SIG-M5 (cell line): ENCODE measurements around the gene COPS4.
A peak's percentile ranks its signal among the peaks of the same experiment; 100 is the strongest.
"Not testable (repeated sequence)": the region's sequence is repeated elsewhere in the genome, so short reads cannot be mapped to it uniquely, and the experiment has no call there.

ENCODE experiments used
- DNase-seq: peaks from one replicate; lab custom pipeline; 2025; lab: John Stamatoyannopoulos, UW

Gene COPS4

DNA sequence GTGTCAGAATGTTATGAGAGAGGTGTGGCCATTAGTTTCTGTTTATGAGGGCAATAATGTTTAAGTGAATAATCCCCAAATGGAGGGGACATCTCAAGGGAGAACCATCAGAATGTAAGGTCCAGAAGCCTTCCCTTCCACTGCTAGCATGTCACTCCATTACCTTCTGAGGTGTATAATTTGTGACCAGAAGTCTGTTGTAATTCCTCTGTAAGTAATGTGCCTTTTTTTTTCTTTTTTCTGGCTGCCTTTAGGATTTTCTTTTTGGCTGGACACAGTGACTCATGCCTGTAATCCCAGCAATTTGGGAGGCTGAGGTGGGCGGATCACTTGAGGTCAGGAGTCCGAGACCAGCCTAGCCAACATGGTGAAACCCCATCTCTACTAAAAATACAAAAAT lies 10.8 kb upstream of the COPS4 start:
- DNase-seq: no peak

GRCh38 chr4:83025563-83025962 lies 9.4 kb upstream of the COPS4 start:
- DNase-seq: no peak

- no peak for DNase-seq
Observed at GRCh38 chr4:83028976-83029375, 6.0 kb upstream of the COPS4 start.

- DNase-seq: no peak
Observed at GRCh38 chr4:83029688-83030087, 5.3 kb upstream of the COPS4 start.

- DNase-seq: no peak
Observed at GRCh38 chr4:83036991-83037665, 2.1 kb downstream of the COPS4 start.

DNA sequence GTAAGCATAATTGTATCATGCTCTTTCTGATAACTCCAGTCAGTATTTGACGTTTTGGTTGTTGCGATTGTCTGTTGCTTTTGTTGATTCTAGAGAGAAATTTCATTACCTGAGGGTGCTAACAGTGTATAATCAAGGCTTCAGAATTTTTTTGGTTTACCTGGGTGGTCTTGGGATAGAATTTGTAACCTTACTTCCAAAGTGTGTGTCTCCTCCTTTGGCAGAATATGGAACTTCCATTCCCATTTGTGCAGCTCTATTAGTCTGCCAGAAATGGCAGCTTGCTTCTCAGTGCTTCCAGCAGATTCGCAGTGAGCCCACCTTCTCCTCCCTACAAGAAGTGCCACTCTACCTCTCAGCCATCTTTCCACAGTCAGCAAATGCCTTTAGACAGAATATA lies 5.3 kb downstream of the COPS4 start:
- DNase-seq: no peak

DNA sequence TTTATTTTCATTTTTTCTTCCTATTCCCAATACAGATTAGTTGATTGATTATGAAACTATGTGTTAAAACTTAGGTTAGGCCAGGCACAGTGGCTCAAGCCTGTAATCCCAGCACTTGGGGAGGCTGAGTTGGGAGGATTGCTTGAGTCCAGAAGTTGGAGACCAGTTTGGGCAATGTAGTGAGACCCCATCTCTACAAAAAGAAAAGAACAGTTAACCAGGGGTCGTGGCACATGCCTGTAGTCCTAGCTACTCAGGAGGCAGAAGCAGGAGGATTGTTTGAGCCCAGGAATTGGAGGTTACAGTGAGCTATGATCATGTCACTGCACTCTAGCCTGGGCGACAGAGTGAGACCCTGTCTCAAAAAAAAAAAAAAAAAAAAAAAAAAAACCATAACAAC lies 8.2 kb downstream of the COPS4 start:
- not testable (repeated sequence) for DNase-seq

DNA sequence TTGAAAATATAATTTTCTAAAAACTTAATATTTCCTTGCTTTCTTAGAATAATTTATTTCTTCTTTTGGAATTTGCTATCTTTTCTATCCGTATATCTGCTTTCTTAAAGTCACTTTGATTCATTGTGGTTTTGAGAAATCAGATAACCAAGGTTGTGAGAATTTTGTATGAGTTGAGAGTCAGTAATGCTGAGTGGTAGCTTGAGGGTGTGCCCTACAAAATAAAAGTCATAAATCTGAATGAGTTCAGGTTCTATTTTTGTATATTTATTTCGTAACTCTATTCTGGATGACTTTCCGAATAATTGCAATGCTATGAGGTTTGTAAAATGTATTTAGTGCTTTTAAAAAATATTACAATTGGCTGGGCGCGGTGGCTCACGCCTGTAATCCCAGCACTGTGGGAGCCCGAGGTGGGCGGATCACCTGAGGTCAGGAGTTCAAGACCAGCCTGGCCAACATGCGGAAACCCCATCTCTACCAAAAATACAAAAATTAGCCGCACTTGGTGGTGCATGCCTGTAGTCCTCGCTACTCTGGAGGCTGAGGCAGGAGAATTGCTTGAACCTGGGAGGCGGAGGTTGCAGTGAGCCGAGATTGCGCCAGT lies 8.9 kb downstream of the COPS4 start:
- DNase-seq: no peak

DNA sequence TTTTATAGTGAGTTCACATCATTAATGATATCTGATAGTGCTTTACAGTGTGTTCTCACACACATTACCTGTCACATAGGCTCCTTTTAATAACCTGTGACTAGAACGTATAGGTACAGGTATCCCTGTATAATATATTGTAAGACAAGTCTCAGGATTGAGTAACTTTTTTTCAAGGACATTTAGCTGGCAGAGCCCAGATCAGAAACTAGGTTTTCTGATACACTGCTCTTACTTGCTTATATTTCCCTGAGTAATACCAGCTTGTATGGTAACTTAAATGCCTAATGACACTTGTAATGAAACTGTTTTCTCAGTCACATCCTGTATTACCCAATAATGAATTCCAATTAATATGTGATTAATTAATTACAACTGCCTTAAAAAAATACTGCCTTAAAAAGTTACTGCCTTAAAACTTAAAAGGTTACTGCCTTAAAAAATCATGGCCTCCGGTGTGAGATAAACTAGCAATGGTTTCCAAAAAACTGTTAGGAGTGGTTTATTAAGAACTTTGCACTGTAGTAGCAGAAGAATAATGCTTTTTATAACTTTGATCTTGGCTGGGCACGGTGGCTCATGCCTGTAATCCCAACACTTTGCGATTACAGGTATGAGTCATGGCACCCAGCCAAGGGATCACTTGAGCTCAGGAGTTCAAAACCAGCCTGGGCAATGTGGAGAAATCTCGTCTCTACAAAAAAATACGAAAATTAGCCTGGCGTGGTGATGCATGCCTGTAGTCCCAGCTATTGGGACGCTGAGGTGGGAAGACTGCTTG lies 11.9 kb downstream of the COPS4 start:
- no peak for DNase-seq

- DNase-seq: not testable (repeated sequence)
Observed at GRCh38 chr4:83048781-83049180, 13.8 kb downstream of the COPS4 start.

GRCh38 chr4:83054928-83055327 lies 19.9 kb downstream of the COPS4 start:
- DNase-seq: no peak

GRCh38 chr4:83062739-83063138 lies 27.8 kb downstream of the COPS4 start:
- DNase-seq: no peak

DNA sequence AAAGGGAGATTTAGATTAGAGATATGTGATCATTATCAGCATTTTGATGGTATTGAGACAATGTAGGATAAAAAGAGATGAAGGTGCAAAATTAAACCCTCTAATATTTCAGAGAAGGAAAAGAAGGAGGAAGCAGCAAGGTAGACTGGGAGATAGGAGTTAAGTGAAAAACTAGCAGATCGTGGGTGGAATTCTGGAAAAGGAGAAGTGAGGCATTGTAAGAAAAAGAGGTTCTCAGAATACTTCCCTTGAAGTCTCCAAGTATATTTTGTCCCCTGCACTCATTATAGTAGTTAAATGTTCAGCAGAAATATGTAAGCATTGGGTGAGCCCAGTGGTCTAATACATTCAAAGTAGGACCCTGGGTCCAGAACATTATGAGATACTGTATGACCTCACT lies 30.3 kb downstream of the COPS4 start:
- DNase-seq: no peak

- DNase-seq: no peak
Observed at GRCh38 chr4:83067058-83067639, 32.2 kb downstream of the COPS4 start.

GRCh38 chr4:83071116-83071515 lies 36.1 kb downstream of the COPS4 start:
- DNase-seq: no peak

- DNase-seq: peak; percentile 51
Observed at GRCh38 chr4:83074086-83074704, 39.2 kb downstream of the COPS4 start.

GRCh38 chr4:83074783-83075182 lies 39.8 kb downstream of the COPS4 start:
- DNase-seq: not testable (repeated sequence)

GRCh38 chr4:83075311-83076095 lies 40.5 kb downstream of the COPS4 start:
- no peak for DNase-seq

DNA sequence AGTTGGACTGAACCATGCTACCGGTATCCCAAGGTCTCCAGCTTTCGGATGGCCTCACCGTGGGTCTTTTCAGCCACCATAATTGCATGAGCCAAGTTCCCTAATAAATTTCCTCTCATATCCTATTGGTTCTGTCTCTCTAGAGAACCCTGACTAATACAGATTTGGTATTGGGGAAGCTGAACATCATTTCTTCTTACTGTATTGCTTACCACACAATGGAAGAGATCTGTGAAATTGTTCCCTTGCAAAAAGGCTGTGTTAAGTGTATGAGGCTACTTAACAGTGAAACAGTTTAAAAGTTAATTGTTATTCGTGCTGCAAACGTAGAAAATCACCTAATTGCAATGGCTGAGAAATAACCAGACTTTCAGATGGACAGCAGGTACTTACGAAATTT lies 45.6 kb downstream of the COPS4 start:
- no peak for DNase-seq

DNA sequence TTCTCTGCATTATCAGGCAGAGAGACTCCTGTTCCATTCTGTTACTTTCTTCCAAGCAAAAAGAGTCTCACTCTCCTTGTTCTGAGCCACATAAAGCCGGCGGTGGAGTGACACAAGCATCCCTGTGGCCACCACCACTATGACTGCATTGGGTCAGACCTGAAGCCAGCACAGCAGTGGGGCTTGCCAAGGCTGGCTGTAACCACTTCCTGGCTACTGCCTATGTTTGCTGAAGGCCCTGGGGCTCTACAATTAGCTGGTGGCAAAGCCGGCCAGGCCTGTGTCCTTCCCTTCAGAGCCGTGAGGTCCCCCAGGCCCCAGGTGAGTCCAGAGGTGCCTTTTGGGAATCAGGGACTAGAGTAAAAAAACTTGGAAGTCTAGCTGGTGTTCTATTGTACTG lies 47.8 kb downstream of the COPS4 start:
- no peak for DNase-seq

- no peak for DNase-seq
Observed at GRCh38 chr4:83083925-83084475, 49.0 kb downstream of the COPS4 start.
